Glutamatergic neuron (in vitro differentiated cells): Measurements from ENCODE around the gene JARID2. TPM values are rescaled to one million over a fixed set of nuclear protein-coding genes. Genes with fewer than 3 reads are reported as not detected.
"Not testable (repeated sequence)": the region's sequence is repeated elsewhere in the genome, so short reads cannot be mapped to it uniquely, and the experiment has no call there.

Experiments
- DNase-seq: peaks from one replicate; pipeline ENCODE4 v3.0.0; 2022
- H3K27ac Mint-ChIP-seq: one replicate; pipeline ENCODE4 v1.8.0; 2020; ENCODE audit warnings: mild to moderate bottlenecking, mixed read lengths, inconsistent platforms; ENCODE audit not compliant: unreplicated experiment
- H3K27me3 Mint-ChIP-seq: one replicate; pipeline ENCODE4 v1.8.0; 2020; ENCODE audit warnings: mild to moderate bottlenecking, moderate library complexity, mixed read lengths, inconsistent platforms; ENCODE audit not compliant: unreplicated experiment
- H3K36me3 Mint-ChIP-seq: one replicate; pipeline ENCODE4 v1.8.0; 2020; ENCODE audit warnings: mild to moderate bottlenecking, mixed read lengths, inconsistent platforms; ENCODE audit not compliant: unreplicated experiment
- H3K4me1 Mint-ChIP-seq: one replicate; pipeline ENCODE4 v1.8.0; 2020; ENCODE audit warnings: mild to moderate bottlenecking, low read depth, mixed read lengths, inconsistent platforms; ENCODE audit not compliant: unreplicated experiment
- H3K4me3 Mint-ChIP-seq: one replicate; pipeline ENCODE4 v1.8.0; 2020; ENCODE audit warnings: mild to moderate bottlenecking, mixed read lengths, inconsistent platforms; ENCODE audit not compliant: unreplicated experiment
- H3K9me3 Mint-ChIP-seq: one replicate; pipeline ENCODE4 v1.8.0; 2020; ENCODE audit warnings: mild to moderate bottlenecking, moderate library complexity, mixed read lengths, inconsistent platforms; ENCODE audit not compliant: unreplicated experiment
- CTCF ChIP-seq: fragments of 200-600 bp; sonication (generic); IDR thresholded peaks from one replicate; pipeline ENCODE4 v1.5.0; 2021; ENCODE audit not compliant: partially characterized antibody, unreplicated experiment
- total RNA-seq: library from RNA; stranded (reverse); fragmentation: NEBNext Ultra II Directional; extraction: Animal tissue kit (Norgen Biotek cat#: 25700); gene quantifications from one replicate; pipeline ENCODE4 v1.2.1, GENCODE V29; 2021; ENCODE audit not compliant: unreplicated experiment

The JARID2 gene
- total RNA-seq, 1 donor from 2014 or later: 83.8 TPM

- Mint-ChIP-seq H3K27me3 (peaks cover 5% of the 10 kb centered on the region), H3K4me1 (peaks cover 8% of the 10 kb centered on the region), H3K4me3 (no peak overlapping the region), H3K36me3 (peaks cover 7% of the 10 kb centered on the region), H3K27ac (no peak overlapping the region), H3K9me3 (peaks cover 5% of the 10 kb centered on the region)
- TF ChIP-seq CTCF: no peak
- DNase-seq: no peak
Measured at GRCh38 chr6:15284743-15285142, 38.9 kb downstream of the JARID2 start.

GRCh38 chr6:15285682-15286294 is 39.9 kb downstream of the JARID2 start:
- Mint-ChIP-seq H3K9me3 (peaks cover 5% of the 10 kb centered on the region), H3K36me3 (peaks cover 12% of the 10 kb centered on the region), H3K4me1 (peaks cover 6% of the 10 kb centered on the region), H3K27ac (no peak overlapping the region), H3K27me3 (peaks cover 5% of the 10 kb centered on the region), H3K4me3 (no peak overlapping the region)
- no peak for TF ChIP-seq CTCF
- DNase-seq: no peak

- Mint-ChIP-seq H3K27me3 (peaks cover 2% of the 10 kb centered on the region), H3K4me1 (peaks cover 8% of the 10 kb centered on the region), H3K9me3 (peaks cover 8% of the 10 kb centered on the region), H3K36me3 (peaks cover 12% of the 10 kb centered on the region), H3K27ac (no peak overlapping the region), H3K4me3 (no peak overlapping the region)
- TF ChIP-seq CTCF: no peak
- no peak for DNase-seq
Measured at GRCh38 chr6:15287670-15288375, 42.0 kb downstream of the JARID2 start.

- TF ChIP-seq CTCF: no peak
- peaks cover 3% of the 10 kb centered on the region for H3K27me3 Mint-ChIP-seq
- H3K27ac Mint-ChIP-seq: no peak overlapping the region
- H3K36me3 Mint-ChIP-seq: peaks cover 12% of the 10 kb centered on the region
- H3K4me3 Mint-ChIP-seq: no peak overlapping the region
- H3K4me1 Mint-ChIP-seq: peaks cover 15% of the 10 kb centered on the region
- DNase-seq: no peak
- H3K9me3 Mint-ChIP-seq: peaks cover 8% of the 10 kb centered on the region
Measured at GRCh38 chr6:15288856-15289255, 43.0 kb downstream of the JARID2 start.

- peaks cover 12% of the 10 kb centered on the region for H3K36me3 Mint-ChIP-seq
- peaks cover 19% of the 10 kb centered on the region for H3K4me1 Mint-ChIP-seq
- not testable (repeated sequence) for H3K9me3 Mint-ChIP-seq, H3K27me3 Mint-ChIP-seq, H3K27ac Mint-ChIP-seq, H3K4me3 Mint-ChIP-seq, DNase-seq
Measured at GRCh38 chr6:15289456-15289855, 43.6 kb downstream of the JARID2 start.
